RPMI7951 (cell line): ENCODE data around the gene FAHD1. TPM values are rescaled to one million over a fixed set of nuclear protein-coding genes. Genes with fewer than 3 reads are reported as not detected.

Experiments used
- DNase-seq: peaks from one replicate; pipeline ENCODE4 v3.0.0-alpha.2; 2012; ENCODE audit warnings: low read depth
- total RNA-seq: library from RNA; depleted of rRNA; stranded (reverse); fragments of >200 nt; shearing (Covaris generic); gene quantifications from 2 replicates; pipeline ENCODE4 v1.2.3, GENCODE V29; 2014

FAHD1 gene
- total RNA-seq, 1 experiment from 2014 or later, result 39.3 TPM

DNA sequence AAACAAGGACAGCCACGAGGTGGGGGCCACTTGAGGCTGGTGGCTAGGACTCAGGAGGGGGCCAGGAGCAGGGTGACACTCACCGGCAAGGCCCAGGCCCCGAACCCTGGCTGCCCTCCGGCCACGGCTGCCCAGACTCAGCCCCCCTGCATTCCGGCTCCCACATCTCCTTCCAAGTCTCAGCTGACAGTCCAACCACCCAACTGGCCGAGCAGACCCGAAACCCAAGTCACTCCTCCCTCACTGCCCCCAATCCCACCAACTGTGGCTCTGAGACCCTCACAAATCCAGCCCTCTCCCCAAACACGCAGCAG is 9.8 kb upstream of the FAHD1 start:
- no peak for DNase-seq

GRCh38 chr16:1817716-1818115 is 9.3 kb upstream of the FAHD1 start:
- no peak for DNase-seq

- DNase-seq, result no peak
Measured at GRCh38 chr16:1818204-1818872, 8.7 kb upstream of the FAHD1 start.

DNA sequence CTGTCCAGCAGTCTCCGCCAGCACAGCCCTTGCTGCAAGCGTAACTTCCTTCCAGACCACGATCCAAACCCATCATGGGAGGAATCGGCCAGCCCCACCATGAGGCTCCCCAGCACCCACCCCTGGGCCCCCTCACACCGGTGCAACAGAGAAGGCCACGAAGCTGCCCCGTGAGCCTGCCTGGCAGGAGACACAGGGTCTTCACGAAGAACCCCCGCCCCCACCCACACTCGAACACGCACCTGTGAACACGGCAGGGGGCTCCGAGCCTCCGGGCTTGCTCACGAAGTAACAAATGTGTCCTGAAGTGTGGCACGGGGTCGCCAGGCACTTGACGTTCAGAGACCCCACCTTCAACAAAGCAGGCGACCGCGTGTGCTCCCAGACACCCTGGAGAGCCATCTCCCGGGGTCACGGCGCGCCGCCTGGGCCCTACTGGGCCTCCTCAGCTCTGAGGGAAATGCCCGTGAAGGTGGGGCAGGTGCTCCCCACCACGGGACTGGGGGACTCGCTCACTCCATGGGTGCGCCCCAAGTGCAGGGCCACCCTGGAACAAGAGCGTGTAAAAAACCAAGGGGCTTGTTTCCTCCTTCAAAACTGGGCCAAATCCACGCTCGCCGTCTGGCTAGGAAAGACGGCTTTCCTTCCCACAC is 8.0 kb upstream of the FAHD1 start:
- DNase-seq, result no peak

DNA sequence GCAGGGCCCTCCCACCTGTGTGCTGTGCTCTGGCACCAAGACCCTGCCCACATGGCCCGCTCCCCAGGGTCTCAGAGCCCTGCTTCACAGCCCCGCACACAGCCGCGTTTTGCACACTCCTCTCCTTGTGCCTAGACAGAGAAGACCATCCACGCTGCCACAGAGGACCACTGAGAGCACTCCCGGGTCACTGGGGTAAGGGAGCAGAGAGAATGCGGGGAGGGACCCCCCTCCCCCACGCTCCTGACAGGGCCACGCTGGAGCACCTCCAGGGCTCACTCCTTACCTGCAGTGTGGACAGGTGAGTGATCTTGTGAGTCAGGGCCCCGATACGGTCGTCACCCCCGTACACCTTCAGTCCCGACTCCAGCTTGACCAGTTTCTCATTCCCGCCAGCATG is 7.4 kb upstream of the FAHD1 start:
- no peak for DNase-seq

GRCh38 chr16:1820096-1820945 is 6.7 kb upstream of the FAHD1 start:
- DNase-seq, result no peak

GRCh38 chr16:1820946-1821290 is 6.1 kb upstream of the FAHD1 start:
- no peak for DNase-seq

DNA sequence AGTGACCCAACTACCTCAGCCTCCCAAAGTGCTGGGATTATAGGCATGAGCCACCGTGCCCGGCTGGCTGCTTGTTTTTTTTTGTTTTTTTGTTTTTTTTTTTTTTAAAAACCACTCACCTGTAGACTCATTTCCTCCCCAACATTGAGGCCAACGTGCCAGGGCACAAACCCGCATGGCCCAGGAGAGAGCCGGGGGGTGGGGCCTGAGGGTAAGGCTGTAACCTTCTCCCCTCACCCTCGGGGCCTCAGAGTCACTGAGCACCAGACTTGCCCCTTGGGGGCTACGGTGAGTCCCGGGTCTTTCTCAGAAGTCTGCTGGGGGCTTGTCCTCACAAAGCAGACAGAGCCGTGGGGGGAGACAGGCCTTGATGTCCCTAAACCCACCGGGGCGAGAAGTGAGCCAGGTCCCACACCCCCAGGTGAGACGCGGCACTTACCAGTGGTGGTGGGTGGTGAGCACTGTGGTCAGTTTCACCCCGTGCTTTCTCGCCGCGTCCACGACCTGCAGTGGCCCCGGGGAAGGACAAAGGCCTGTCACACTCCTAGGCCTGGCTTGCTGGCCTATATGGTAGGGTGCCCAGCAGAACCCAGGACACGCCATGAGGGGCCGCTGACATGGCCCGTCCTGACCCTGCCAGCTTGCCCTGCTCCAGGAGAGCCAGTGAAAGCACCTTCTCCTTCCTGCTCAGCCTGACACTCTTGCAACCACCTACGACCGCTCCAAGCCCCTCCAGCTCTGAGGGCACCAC is 5.0 kb upstream of the FAHD1 start:
- DNase-seq, result no peak

DNA sequence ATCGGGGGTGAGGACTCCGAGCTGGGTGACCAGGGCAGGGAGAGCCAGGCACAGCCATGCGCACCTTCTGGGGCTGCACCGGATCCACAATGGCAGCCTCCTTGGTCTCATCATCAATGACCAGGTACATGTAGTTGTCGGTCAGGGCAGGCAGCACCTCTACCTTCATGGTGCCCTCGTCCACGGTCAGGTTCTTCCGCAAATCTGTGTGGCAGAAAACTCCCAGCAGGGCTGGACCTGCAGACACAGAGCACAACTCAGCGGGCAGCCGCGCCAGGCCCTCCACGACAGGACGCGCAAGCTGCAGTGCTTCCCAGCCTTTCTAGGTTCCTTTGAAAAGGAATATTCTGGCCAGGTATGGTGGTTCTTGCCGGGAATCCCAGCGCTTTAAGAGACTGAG is 4.2 kb upstream of the FAHD1 start:
- no peak for DNase-seq

GRCh38 chr16:1823821-1824220 is 3.2 kb upstream of the FAHD1 start:
- DNase-seq, result peak; percentile 40

DNA sequence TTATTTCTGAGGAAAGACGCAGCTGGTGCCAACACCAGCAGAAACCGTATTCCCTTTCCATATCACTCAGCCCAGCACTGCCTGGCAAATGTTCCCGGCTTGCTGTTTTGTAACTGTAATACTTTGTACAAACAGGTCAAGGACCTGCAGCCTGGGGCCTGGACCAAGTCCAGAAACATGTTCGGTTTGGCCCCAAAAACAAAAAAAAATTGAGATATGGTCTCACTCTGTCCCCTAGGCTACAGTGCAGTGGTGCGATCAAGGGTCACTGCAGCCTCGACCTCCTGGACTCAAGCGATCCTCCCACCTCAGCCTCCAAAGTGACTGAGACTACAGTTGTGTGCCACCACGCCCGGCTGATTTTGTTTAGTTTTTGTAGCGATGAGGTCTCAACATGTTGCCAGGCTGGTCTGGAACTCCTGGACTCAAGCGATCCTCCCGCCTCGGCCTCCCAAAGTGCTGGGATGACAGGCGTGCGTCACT is 1.6 kb upstream of the FAHD1 start:
- DNase-seq, result no peak

GRCh38 chr16:1825864-1826690 is 929 bp upstream of the FAHD1 start:
- no peak for DNase-seq

DNA sequence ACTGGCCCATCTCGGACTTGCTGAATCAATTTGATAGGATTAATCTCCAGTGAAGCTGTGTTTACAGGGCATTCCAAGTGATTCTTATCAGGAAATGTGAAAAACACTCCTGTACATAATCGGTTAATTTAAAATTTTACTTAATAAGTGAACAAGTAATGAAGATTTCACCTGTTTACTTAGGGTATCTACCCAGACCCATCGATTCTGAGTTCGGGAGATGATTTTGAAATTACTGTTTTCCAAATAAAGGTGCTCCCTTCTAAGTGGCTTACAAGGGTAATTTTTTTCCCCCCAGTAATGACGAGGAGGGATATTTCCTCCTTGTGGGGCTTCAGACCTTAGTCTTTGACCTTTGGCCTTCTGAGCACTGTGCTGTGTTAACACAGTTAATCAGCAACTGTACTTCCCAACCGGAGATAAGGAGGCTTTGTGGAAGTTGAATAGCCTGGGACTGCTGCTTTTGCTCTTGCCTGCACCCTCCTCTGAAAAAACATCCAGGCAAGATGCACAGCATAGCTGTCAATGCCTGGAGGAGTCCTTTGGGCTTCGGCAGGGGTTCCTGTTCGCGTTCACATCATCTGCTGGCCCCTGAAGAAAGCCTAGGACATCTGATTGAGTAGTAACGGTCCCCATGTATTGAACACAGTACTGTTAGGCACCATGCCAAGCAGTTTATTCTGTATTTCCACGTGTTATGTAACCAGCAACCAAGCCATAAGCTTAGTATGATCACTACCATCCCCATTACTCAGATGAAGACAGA is 1.8 kb downstream of the FAHD1 start:
- no peak for DNase-seq

- no peak for DNase-seq
Measured at GRCh38 chr16:1830213-1830612, 3.2 kb downstream of the FAHD1 start.

- DNase-seq, result no peak
Measured at GRCh38 chr16:1831186-1832075, 4.4 kb downstream of the FAHD1 start.

DNA sequence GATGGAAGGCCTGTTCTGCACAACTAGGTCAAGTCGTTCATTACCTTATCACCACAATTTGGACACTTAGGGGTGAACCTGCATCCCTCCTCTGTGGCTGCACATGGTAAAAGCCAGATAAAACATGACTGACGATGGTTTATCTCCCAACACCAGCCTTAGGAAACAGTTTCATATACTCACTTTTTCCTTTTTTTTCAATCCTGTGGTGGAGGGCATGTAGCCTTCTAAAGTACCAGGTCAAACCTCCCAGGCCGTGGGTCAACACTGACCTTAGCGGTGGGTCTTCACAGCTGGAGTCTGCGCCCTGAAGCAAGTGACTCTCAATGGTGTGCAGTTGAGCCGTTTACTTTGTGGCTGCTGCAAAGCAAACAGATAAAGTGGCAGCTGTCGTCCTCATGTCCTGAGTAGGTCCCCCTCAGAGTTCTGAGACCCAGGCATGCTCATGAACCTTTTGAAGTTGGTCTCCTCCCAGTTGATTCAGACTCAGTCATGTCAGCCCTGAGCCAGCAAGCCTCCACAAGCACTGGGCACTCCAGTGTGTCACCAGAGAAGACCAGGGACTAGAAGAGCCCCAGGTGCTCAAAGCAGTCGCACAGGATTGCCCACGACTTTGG is 5.9 kb downstream of the FAHD1 start:
- DNase-seq, result no peak

DNA sequence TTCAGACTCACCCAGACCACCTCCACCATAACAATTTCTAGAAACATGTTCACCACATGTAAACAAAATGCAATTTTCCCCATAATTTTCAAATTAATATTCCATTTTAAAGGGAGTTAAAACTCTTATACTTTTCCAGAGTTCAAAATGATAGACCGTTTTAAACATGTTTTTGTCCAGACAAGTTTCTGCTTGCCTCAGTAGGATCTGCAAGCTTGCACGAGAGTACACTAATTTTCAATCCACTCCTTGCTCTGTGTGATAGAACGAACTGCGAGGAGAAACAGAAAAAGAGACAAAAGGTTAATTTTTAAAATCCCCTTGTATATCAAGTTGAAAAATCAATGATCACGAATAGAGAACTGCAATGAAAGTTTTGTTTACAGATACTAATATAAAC is 7.1 kb downstream of the FAHD1 start:
- no peak for DNase-seq

DNA sequence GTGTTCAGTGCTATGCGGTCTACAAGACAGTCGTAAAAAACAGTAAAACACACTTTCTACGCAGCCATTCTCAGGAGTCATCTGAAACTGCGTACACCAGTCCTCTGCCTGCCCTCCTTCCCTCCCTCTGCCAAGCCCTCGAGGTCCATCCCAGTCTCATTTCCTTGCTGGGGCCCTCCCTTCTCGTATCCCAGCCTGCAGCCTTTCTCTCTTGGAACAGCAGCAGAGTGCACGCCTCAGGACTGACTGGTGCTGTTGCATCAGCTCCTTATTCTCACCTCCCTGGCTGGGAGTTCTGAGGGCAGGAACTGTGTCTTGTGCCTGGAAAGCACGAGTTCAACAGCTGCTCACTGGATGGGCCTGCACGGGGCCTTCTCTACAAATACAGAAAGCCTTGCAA is 12.5 kb downstream of the FAHD1 start:
- peak; percentile 44 for DNase-seq

GRCh38 chr16:1845985-1846384 is 19.0 kb downstream of the FAHD1 start:
- DNase-seq, result no peak
